GM19099 (cell line): ENCODE measurements around the gene REC114.

Experiments
- POLR2A ChIP-seq: IDR thresholded peaks from 3 replicates; pipeline ENCODE4 v1.6.1; 2011; ENCODE audit warnings: low read depth; ENCODE audit not compliant: insufficient read length; ENCODE audit errors: extremely low read depth

The REC114 gene

GRCh38 chr15:73555080-73555479 is 112.1 kb downstream of the REC114 start:
- TF ChIP-seq POLR2A, result no peak

- TF ChIP-seq POLR2A, result no peak
These were observed 115.6 kb downstream of the REC114 start for GRCh38 chr15:73558529-73558928.

GRCh38 chr15:73560501-73561117 is 117.6 kb downstream of the REC114 start:
- TF ChIP-seq POLR2A, result no peak

- no peak for TF ChIP-seq POLR2A
These were observed 121.3 kb downstream of the REC114 start for GRCh38 chr15:73564255-73564654.

- TF ChIP-seq POLR2A, result no peak
These were observed 124.1 kb downstream of the REC114 start for GRCh38 chr15:73567020-73567419.

GRCh38 chr15:73568564-73569280 is 125.8 kb downstream of the REC114 start:
- TF ChIP-seq POLR2A, result no peak

- TF ChIP-seq POLR2A, result no peak
These were observed 126.4 kb downstream of the REC114 start for GRCh38 chr15:73569361-73569760.

GRCh38 chr15:73570355-73571032 is 127.5 kb downstream of the REC114 start:
- no peak for TF ChIP-seq POLR2A

- TF ChIP-seq POLR2A, result no peak
These were observed 128.4 kb downstream of the REC114 start for GRCh38 chr15:73571346-73571745.

GRCh38 chr15:73572296-73572695 is 129.3 kb downstream of the REC114 start:
- no peak for TF ChIP-seq POLR2A

GRCh38 chr15:73573037-73573436 is 130.1 kb downstream of the REC114 start:
- no peak for TF ChIP-seq POLR2A

- TF ChIP-seq POLR2A, result no peak
These were observed 130.6 kb downstream of the REC114 start for GRCh38 chr15:73573572-73573971.

GRCh38 chr15:73575636-73576247 is 132.8 kb downstream of the REC114 start:
- TF ChIP-seq POLR2A, result no peak

GRCh38 chr15:73578026-73578425 is 135.1 kb downstream of the REC114 start:
- no peak for TF ChIP-seq POLR2A

- no peak for TF ChIP-seq POLR2A
These were observed 140.0 kb downstream of the REC114 start for GRCh38 chr15:73582851-73583379.
